Activated CD4-positive, alpha-beta T cell treated with anti-CD3 and anti-CD28 coated beads for 36 hours (primary cell): ENCODE measurements around the gene LYPD6B. TPM values are rescaled to one million over a fixed set of nuclear protein-coding genes. Genes with fewer than 3 reads are reported as not detected.

Experiments
- ATAC-seq: fragments of 200-7000 bp; cut with Tn5 transposase; one replicate; pipeline ENCODE4 v1.10.0; 2021; ENCODE audit warnings: mild to moderate bottlenecking, moderate library complexity
- CTCF ChIA-PET: fragments of 350-600 bp; sonication (Branson Sonifier 250); formaldehyde crosslinking; loops from one replicate; lab custom pipeline; 2021; ENCODE audit warnings: antibody characterized with exemption; lab: Charles Lee
- POLR2A ChIA-PET: fragments of 350-600 bp; sonication (Branson Sonifier 250); formaldehyde crosslinking; loops from one replicate; lab custom pipeline; 2021; ENCODE audit warnings: antibody characterized with exemption, inconsistent platforms; lab: Charles Lee
- DNase-seq: peaks from one replicate; pipeline ENCODE4 v3.0.0-alpha.2; 2020
- H3K27ac Mint-ChIP-seq: one replicate; pipeline ENCODE4 v1.8.0; 2021; ENCODE audit warnings: mixed read lengths
- H3K27me3 Mint-ChIP-seq: one replicate; pipeline ENCODE4 v1.8.0; 2021; ENCODE audit warnings: mixed read lengths
- H3K36me3 Mint-ChIP-seq: one replicate; pipeline ENCODE4 v1.8.0; 2021; ENCODE audit warnings: low read depth, mixed read lengths
- H3K4me1 Mint-ChIP-seq: one replicate; pipeline ENCODE4 v1.8.0; 2021; ENCODE audit warnings: mixed read lengths
- H3K4me3 Mint-ChIP-seq: one replicate; pipeline ENCODE4 v1.8.0; 2021; ENCODE audit warnings: mild to moderate bottlenecking, moderate library complexity, mixed read lengths
- H3K9me3 Mint-ChIP-seq: one replicate; pipeline ENCODE4 v1.8.0; 2021; ENCODE audit warnings: low read depth, mixed read lengths
- intact Hi-C, 2 experiments: fragments of 100-400 bp; cut with DNase I in 1 of 2; cut with micrococcal nuclease in 1 of 2; formaldehyde crosslinking; loops; one replicate each; pipeline versions ENCODE4 v1.14.2 to v1.15.1; 2022 to 2024; cut with DNase I, micrococcal nuclease
- total RNA-seq, 2 experiments: library from RNA; stranded (reverse); gene quantifications; one replicate each; pipeline ENCODE4 v1.2.3, GENCODE V29; 2021

LYPD6B gene
- total RNA-seq, 2 experiments from 2014 or later, result not detected

GRCh38 chr2:149132901-149133300, 94.4 kb downstream of the LYPD6B start:
- Mint-ChIP-seq H3K4me3 (no peak overlapping the region), H3K27me3 (peaks cover 3% of the 10 kb centered on the region), H3K36me3 (no peaks in the 10 kb centered on the region), H3K4me1 (no peaks in the 10 kb centered on the region), H3K9me3 (no peaks in the 10 kb centered on the region), H3K27ac (no peak overlapping the region)
- ChIA-PET CTCF (no interaction called here), POLR2A (no interaction called here)
- ATAC-seq (no peak), DNase-seq (no peak)
- intact Hi-C loops, result no loop called here

GRCh38 chr2:149134335-149134923, 95.9 kb downstream of the LYPD6B start:
- H3K4me1 Mint-ChIP-seq, result no peaks in the 10 kb centered on the region
- H3K27ac Mint-ChIP-seq, result no peak overlapping the region
- ChIA-PET POLR2A (no interaction called here), CTCF (no interaction called here)
- ATAC-seq (no peak), DNase-seq (no peak)
- peaks cover 3% of the 10 kb centered on the region for H3K27me3 Mint-ChIP-seq
- intact Hi-C loops, result no loop called here
- H3K36me3 Mint-ChIP-seq, result no peaks in the 10 kb centered on the region
- H3K9me3 Mint-ChIP-seq, result no peaks in the 10 kb centered on the region
- H3K4me3 Mint-ChIP-seq, result no peak overlapping the region

- Mint-ChIP-seq H3K4me1 (no peaks in the 10 kb centered on the region), H3K9me3 (no peaks in the 10 kb centered on the region), H3K27me3 (peaks cover 1% of the 10 kb centered on the region), H3K4me3 (no peak overlapping the region), H3K36me3 (no peaks in the 10 kb centered on the region), H3K27ac (no peak overlapping the region)
- no peak for ATAC-seq
- intact Hi-C loops, result no loop called here
- CTCF ChIA-PET, result interaction anchor here (1.1 kb wide), 1 partner anchor 176 kb away, joined by 5 read pairs; no protein-coding TSS in a partner anchor
- POLR2A ChIA-PET, result no interaction called here
- DNase-seq, result no peak
Measured at GRCh38 chr2:149136111-149136510, 97.6 kb downstream of the LYPD6B start.

- ChIA-PET POLR2A (no interaction called here), CTCF (no interaction called here)
- no peak for ATAC-seq
- no peak overlapping the region for H3K4me3 Mint-ChIP-seq
- intact Hi-C loops, result no loop called here
- peaks cover 7% of the 10 kb centered on the region for H3K27me3 Mint-ChIP-seq
- no peak for DNase-seq
- H3K9me3 Mint-ChIP-seq, result no peaks in the 10 kb centered on the region
- no peak overlapping the region for H3K27ac Mint-ChIP-seq
- H3K36me3 Mint-ChIP-seq, result no peaks in the 10 kb centered on the region
- H3K4me1 Mint-ChIP-seq, result no peaks in the 10 kb centered on the region
Measured at GRCh38 chr2:149141046-149141445, 102.5 kb downstream of the LYPD6B start.

GRCh38 chr2:149143734-149144133, 105.2 kb downstream of the LYPD6B start:
- POLR2A ChIA-PET, result interaction anchor here (0.7 kb wide), 1 partner anchor 553 kb away, joined by 4 read pairs; no protein-coding TSS in a partner anchor
- DNase-seq, result no peak
- no peak for ATAC-seq
- intact Hi-C loops, result no loop called here
- Mint-ChIP-seq H3K4me1 (no peaks in the 10 kb centered on the region), H3K27ac (no peak overlapping the region), H3K36me3 (no peaks in the 10 kb centered on the region), H3K4me3 (no peak overlapping the region), H3K9me3 (no peaks in the 10 kb centered on the region), H3K27me3 (peaks cover 7% of the 10 kb centered on the region)
- CTCF ChIA-PET, result no interaction called here

GRCh38 chr2:149145314-149146295, 107.1 kb downstream of the LYPD6B start:
- H3K27ac Mint-ChIP-seq, result no peak overlapping the region
- ChIA-PET POLR2A (no interaction called here), CTCF (no interaction called here)
- H3K4me3 Mint-ChIP-seq, result no peak overlapping the region
- no peak for ATAC-seq
- H3K27me3 Mint-ChIP-seq, result peaks cover 9% of the 10 kb centered on the region
- H3K9me3 Mint-ChIP-seq, result no peaks in the 10 kb centered on the region
- H3K4me1 Mint-ChIP-seq, result no peaks in the 10 kb centered on the region
- H3K36me3 Mint-ChIP-seq, result no peaks in the 10 kb centered on the region
- intact Hi-C loops, result no loop called here
- no peak for DNase-seq

GRCh38 chr2:149146876-149147275, 108.4 kb downstream of the LYPD6B start:
- POLR2A ChIA-PET, result no interaction called here
- DNase-seq (no peak), ATAC-seq (no peak)
- CTCF ChIA-PET, result interaction anchor here (0.8 to 1.3 kb wide), 2 partner anchors 108 to 166 kb away, joined by 3 to 4 read pairs; no protein-coding TSS in a partner anchor
- Mint-ChIP-seq H3K4me1 (no peaks in the 10 kb centered on the region), H3K4me3 (no peak overlapping the region), H3K9me3 (no peaks in the 10 kb centered on the region), H3K36me3 (no peaks in the 10 kb centered on the region), H3K27me3 (peaks cover 9% of the 10 kb centered on the region), H3K27ac (no peak overlapping the region)
- intact Hi-C loops, result no loop called here

- ATAC-seq (no peak), DNase-seq (no peak)
- H3K4me1 Mint-ChIP-seq, result no peaks in the 10 kb centered on the region
- peaks cover 8% of the 10 kb centered on the region for H3K27me3 Mint-ChIP-seq
- ChIA-PET CTCF (no interaction called here), POLR2A (no interaction called here)
- no peaks in the 10 kb centered on the region for H3K36me3 Mint-ChIP-seq
- intact Hi-C loops, result no loop called here
- no peak overlapping the region for H3K27ac Mint-ChIP-seq
- H3K9me3 Mint-ChIP-seq, result no peaks in the 10 kb centered on the region
- no peak overlapping the region for H3K4me3 Mint-ChIP-seq
Measured at GRCh38 chr2:149148194-149149006, 109.9 kb downstream of the LYPD6B start.

GRCh38 chr2:149149007-149149297, 110.5 kb downstream of the LYPD6B start:
- intact Hi-C loops, result no loop called here
- H3K9me3 Mint-ChIP-seq, result no peaks in the 10 kb centered on the region
- no peaks in the 10 kb centered on the region for H3K4me1 Mint-ChIP-seq
- ChIA-PET POLR2A (no interaction called here), CTCF (no interaction called here)
- no peaks in the 10 kb centered on the region for H3K36me3 Mint-ChIP-seq
- H3K4me3 Mint-ChIP-seq, result no peak overlapping the region
- peaks cover 12% of the 10 kb centered on the region for H3K27me3 Mint-ChIP-seq
- DNase-seq, result no peak
- ATAC-seq, result no peak
- no peak overlapping the region for H3K27ac Mint-ChIP-seq

GRCh38 chr2:149152469-149152953, 114.0 kb downstream of the LYPD6B start:
- no peak for ATAC-seq
- ChIA-PET CTCF (interaction anchor here (0.6 kb wide), 1 partner anchor 226 kb away, joined by 4 read pairs; no protein-coding TSS in a partner anchor), POLR2A (interaction anchor here (0.6 kb wide), 1 partner anchor 155 kb away, joined by 3 read pairs; no protein-coding TSS in a partner anchor)
- Mint-ChIP-seq H3K4me1 (no peaks in the 10 kb centered on the region), H3K9me3 (no peaks in the 10 kb centered on the region), H3K4me3 (no peak overlapping the region), H3K36me3 (no peaks in the 10 kb centered on the region), H3K27ac (no peak overlapping the region), H3K27me3 (peaks cover 14% of the 10 kb centered on the region)
- no peak for DNase-seq
- intact Hi-C loops, result no loop called here

GRCh38 chr2:149155196-149155969, 116.9 kb downstream of the LYPD6B start:
- Mint-ChIP-seq H3K4me1 (peaks cover 3% of the 10 kb centered on the region), H3K36me3 (no peaks in the 10 kb centered on the region), H3K9me3 (no peaks in the 10 kb centered on the region), H3K4me3 (no peak overlapping the region), H3K27ac (no peak overlapping the region), H3K27me3 (peaks cover 21% of the 10 kb centered on the region)
- CTCF ChIA-PET, result no interaction called here
- ATAC-seq (no peak), DNase-seq (no peak)
- POLR2A ChIA-PET, result no interaction called here
- intact Hi-C loops, result no loop called here
